Jurkat, Clone E6-1 (cell line): ENCODE measurements around the gene ETV7.
"Not testable (repeated sequence)": the region's sequence is repeated elsewhere in the genome, so short reads cannot be mapped to it uniquely, and the experiment has no call there.

Experiments
- DNase-seq: peaks from one replicate; pipeline ENCODE4 v3.0.0-alpha.2; 2011; ENCODE audit warnings: low read depth, low spot score
- H3K4me3 ChIP-seq: 2 replicates; pipeline ENCODE4 v1.5.1; 2011; ENCODE audit warnings: mild to moderate bottlenecking, low read length, control low read depth, moderate library complexity

ETV7 gene

GRCh38 chr6:36349240-36349639 is 38.2 kb downstream of the ETV7 start:
- no peak overlapping the region for H3K4me3 ChIP-seq
- peak; percentile 84 for DNase-seq

GRCh38 chr6:36347621-36348020 is 39.8 kb downstream of the ETV7 start:
- no peak for DNase-seq
- no peak overlapping the region for H3K4me3 ChIP-seq

- DNase-seq = no peak
- H3K4me3 ChIP-seq = no peak overlapping the region
Measured at GRCh38 chr6:36346486-36347273, 40.8 kb downstream of the ETV7 start.

GRCh38 chr6:36345681-36346466 is 41.6 kb downstream of the ETV7 start:
- no peak overlapping the region for H3K4me3 ChIP-seq
- no peak for DNase-seq

- no peak for DNase-seq
- H3K4me3 ChIP-seq = no peak overlapping the region
Measured at GRCh38 chr6:36343109-36343680, 44.3 kb downstream of the ETV7 start.

- DNase-seq = peak; percentile 46
Measured at GRCh38 chr6:36340618-36341454, 46.6 kb downstream of the ETV7 start.

GRCh38 chr6:36340306-36340617 is 47.2 kb downstream of the ETV7 start:
- H3K4me3 ChIP-seq = no peak overlapping the region
- no peak for DNase-seq

More at GRCh38 chr6:36340618-36341454, 46.6 kb downstream of the ETV7 start:
- H3K4me3 ChIP-seq = no peak overlapping the region

GRCh38 chr6:36339146-36339545 is 48.3 kb downstream of the ETV7 start:
- DNase-seq = no peak
- no peak overlapping the region for H3K4me3 ChIP-seq

GRCh38 chr6:36338223-36338622 is 49.2 kb downstream of the ETV7 start:
- not testable (repeated sequence) for DNase-seq, H3K4me3 ChIP-seq

- DNase-seq = no peak
- H3K4me3 ChIP-seq = no peak overlapping the region
Measured at GRCh38 chr6:36337814-36338213, 49.7 kb downstream of the ETV7 start.

- H3K4me3 ChIP-seq = no peak within 1 kb of the TSS
- DNase-seq = no peak
Measured at GRCh38 chr6:36336779-36337241, 50.7 kb downstream of the ETV7 start, which contains the start of gene BNIP5. Gene BNIP5, minus strand, starts transcription at chr6:36336888. Its CDS starts 6,198 bp downstream, at chr6:36330690.

- no peak for DNase-seq
- H3K4me3 ChIP-seq = no peak overlapping the region
Measured at GRCh38 chr6:36336208-36336710, 51.2 kb downstream of the ETV7 start.

GRCh38 chr6:36335465-36336207 is 51.8 kb downstream of the ETV7 start:
- no peak overlapping the region for H3K4me3 ChIP-seq
- DNase-seq = no peak

- DNase-seq = no peak
- no peak overlapping the region for H3K4me3 ChIP-seq
Measured at GRCh38 chr6:36334832-36335459, 52.5 kb downstream of the ETV7 start.

GRCh38 chr6:36333931-36334725 is 53.3 kb downstream of the ETV7 start:
- H3K4me3 ChIP-seq = no peak overlapping the region
- DNase-seq = no peak

GRCh38 chr6:36333171-36333895 is 54.1 kb downstream of the ETV7 start:
- no peak for DNase-seq
- no peak overlapping the region for H3K4me3 ChIP-seq

- H3K4me3 ChIP-seq = no peak overlapping the region
- no peak for DNase-seq
Measured at GRCh38 chr6:36331381-36331780, 56.1 kb downstream of the ETV7 start.
